A549 (cell line): ENCODE measurements around the gene PRR5L.

Experiments
- BHLHE40 ChIP-seq: IDR thresholded peaks from 2 replicates; pipeline ENCODE4 v1.6.1; 2012; ENCODE audit warnings: low read depth, low read length, inconsistent platforms
- CEBPB ChIP-seq, 2 experiments: fragments of >200 bp in 1 of 2; sonication (Bioruptor Twin) in 1 of 2; formaldehyde crosslinking in 1 of 2; IDR thresholded peaks; 2 replicates each; pipeline ENCODE4 v1.6.1; 2012 to 2016
- CHD4 ChIP-seq: fragments of 200-600 bp; sonication (generic); IDR thresholded peaks from 2 replicates; pipeline ENCODE4 v1.6.1; 2016; ENCODE audit warnings: antibody characterized with exemption, mild to moderate bottlenecking, borderline replicate concordance
- EHMT2 ChIP-seq: fragments of 200-600 bp; sonication (generic); IDR thresholded peaks from 2 replicates; pipeline ENCODE4 v1.6.1; 2016; ENCODE audit warnings: antibody characterized with exemption, low read depth, mild to moderate bottlenecking, moderate library complexity
- ESRRA ChIP-seq: fragments of 150-350 bp; IDR thresholded peaks from 2 replicates; pipeline ENCODE4 v1.6.1; 2014; ENCODE audit warnings: mild to moderate bottlenecking, low read length, borderline replicate concordance
- HDAC2 ChIP-seq: fragments of 200-600 bp; sonication (generic); IDR thresholded peaks from 2 replicates; pipeline ENCODE4 v1.6.1; 2016
- POLR2A ChIP-seq: IDR thresholded peaks from 2 replicates; pipeline ENCODE4 v1.6.1; 2012; ENCODE audit warnings: mild to moderate bottlenecking, low read length
- RAD21 ChIP-seq, 2 experiments: fragments of >200 bp in 1 of 2; sonication (Bioruptor Twin) in 1 of 2; formaldehyde crosslinking in 1 of 2; IDR thresholded peaks in 1 of 2; conservative IDR thresholded peaks in 1 of 2; 2 replicates in 1 of 2; 3 replicates in 1 of 2; pipeline ENCODE4 v1.6.1; 2012 to 2018; ENCODE audit warnings: inconsistent platforms in 1 of 2
- SMC3 ChIP-seq: fragments of >200 bp; sonication (Bioruptor Twin); formaldehyde crosslinking; IDR thresholded peaks from 3 replicates; pipeline ENCODE4 v1.6.1; 2018; ENCODE audit warnings: inconsistent platforms
- TF ChIP-seq, protein P1 (sequence below): fragments of >200 bp; sonication (Bioruptor Twin); formaldehyde crosslinking; IDR thresholded peaks from 3 replicates; pipeline ENCODE4 v1.5.1; 2016
- TF ChIP-seq, protein P2 (sequence below): IDR thresholded peaks from 2 replicates; pipeline ENCODE4 v1.6.1; 2012

DNA sequence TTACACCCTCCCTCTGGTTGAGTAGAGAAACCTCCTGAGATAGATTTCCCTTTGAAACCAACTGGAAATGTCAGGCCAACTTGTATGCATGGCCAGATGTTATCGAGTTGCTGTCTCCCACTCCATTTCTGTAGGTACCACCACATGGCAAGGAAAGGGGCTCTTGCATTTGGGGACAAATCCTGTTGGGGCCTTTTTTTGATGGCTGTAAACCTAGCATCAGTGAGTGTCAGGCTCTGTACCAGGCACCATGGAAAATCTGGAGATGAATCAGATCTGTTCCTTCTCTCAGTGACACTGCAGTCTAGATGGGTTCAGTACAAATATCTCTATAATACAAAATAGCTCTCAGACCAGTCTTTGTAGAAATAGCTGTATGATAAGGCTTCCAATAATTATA is 155.6 kb downstream of the PRR5L start:
- TF ChIP-seq, protein P1, sequence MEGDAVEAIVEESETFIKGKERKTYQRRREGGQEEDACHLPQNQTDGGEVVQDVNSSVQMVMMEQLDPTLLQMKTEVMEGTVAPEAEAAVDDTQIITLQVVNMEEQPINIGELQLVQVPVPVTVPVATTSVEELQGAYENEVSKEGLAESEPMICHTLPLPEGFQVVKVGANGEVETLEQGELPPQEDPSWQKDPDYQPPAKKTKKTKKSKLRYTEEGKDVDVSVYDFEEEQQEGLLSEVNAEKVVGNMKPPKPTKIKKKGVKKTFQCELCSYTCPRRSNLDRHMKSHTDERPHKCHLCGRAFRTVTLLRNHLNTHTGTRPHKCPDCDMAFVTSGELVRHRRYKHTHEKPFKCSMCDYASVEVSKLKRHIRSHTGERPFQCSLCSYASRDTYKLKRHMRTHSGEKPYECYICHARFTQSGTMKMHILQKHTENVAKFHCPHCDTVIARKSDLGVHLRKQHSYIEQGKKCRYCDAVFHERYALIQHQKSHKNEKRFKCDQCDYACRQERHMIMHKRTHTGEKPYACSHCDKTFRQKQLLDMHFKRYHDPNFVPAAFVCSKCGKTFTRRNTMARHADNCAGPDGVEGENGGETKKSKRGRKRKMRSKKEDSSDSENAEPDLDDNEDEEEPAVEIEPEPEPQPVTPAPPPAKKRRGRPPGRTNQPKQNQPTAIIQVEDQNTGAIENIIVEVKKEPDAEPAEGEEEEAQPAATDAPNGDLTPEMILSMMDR: no peak
- no peak for TF ChIP-seq CHD4
- TF ChIP-seq CEBPB (IDR thresholded peaks at IDR 0.05): no peak
- TF ChIP-seq, protein P2, sequence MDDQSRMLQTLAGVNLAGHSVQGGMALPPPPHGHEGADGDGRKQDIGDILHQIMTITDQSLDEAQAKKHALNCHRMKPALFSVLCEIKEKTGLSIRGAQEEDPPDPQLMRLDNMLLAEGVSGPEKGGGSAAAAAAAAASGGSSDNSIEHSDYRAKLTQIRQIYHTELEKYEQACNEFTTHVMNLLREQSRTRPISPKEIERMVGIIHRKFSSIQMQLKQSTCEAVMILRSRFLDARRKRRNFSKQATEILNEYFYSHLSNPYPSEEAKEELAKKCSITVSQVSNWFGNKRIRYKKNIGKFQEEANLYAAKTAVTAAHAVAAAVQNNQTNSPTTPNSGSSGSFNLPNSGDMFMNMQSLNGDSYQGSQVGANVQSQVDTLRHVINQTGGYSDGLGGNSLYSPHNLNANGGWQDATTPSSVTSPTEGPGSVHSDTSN: no peak
- TF ChIP-seq SMC3: no peak
- no peak for TF ChIP-seq EHMT2
- TF ChIP-seq ESRRA: no peak
- no peak for TF ChIP-seq HDAC2
- no peak for TF ChIP-seq BHLHE40
- no peak for TF ChIP-seq RAD21 (conservative IDR thresholded peaks at IDR 0.05 in 1 of 2, IDR thresholded peaks at IDR 0.05 in 1 of 2)
- TF ChIP-seq POLR2A: no peak
